DOHH2 (cell line): ENCODE data around the gene HIC2.
"Not testable (repeated sequence)": the region's sequence is repeated elsewhere in the genome, so short reads cannot be mapped to it uniquely, and the experiment has no call there.

ENCODE experiments used
- H3F3A ChIP-seq: fragments of 200-600 bp; sonication (generic), shearing (Covaris generic); 2 replicates; pipeline ENCODE4 v1.6.0; 2016; ENCODE audit warnings: antibody characterized with exemption, mild to moderate bottlenecking; ENCODE audit not compliant: control insufficient read depth, insufficient read depth
- H3K27ac ChIP-seq: fragments of 200-600 bp; sonication (generic); 2 replicates; pipeline ENCODE4 v1.5.1; 2014; ENCODE audit warnings: low read depth, mild to moderate bottlenecking, low read length, moderate library complexity
- H3K27me3 ChIP-seq: fragments of 200-600 bp; sonication (generic); 2 replicates; pipeline ENCODE4 v1.6.1; 2014; ENCODE audit warnings: mild to moderate bottlenecking, low read length, mixed read lengths; ENCODE audit not compliant: control insufficient read depth
- H3K36me3 ChIP-seq: fragments of 200-600 bp; sonication (generic); 2 replicates; pipeline ENCODE4 v1.6.1; 2014; ENCODE audit warnings: mild to moderate bottlenecking, low read length, moderate library complexity, mixed read lengths; ENCODE audit not compliant: control insufficient read depth
- H3K4me1 ChIP-seq: fragments of 200-600 bp; sonication (generic); 2 replicates; pipeline ENCODE4 v1.6.1; 2014; ENCODE audit warnings: mild to moderate bottlenecking, low read length, mixed read lengths; ENCODE audit not compliant: control insufficient read depth
- H3K4me2 ChIP-seq: fragments of 200-600 bp; sonication (generic); 2 replicates; pipeline ENCODE4 v1.6.0; 2014; ENCODE audit warnings: mild to moderate bottlenecking, low read length, moderate library complexity
- H3K4me3 ChIP-seq: fragments of 200-600 bp; sonication (generic); 2 replicates; pipeline ENCODE4 v1.5.1; 2014; ENCODE audit warnings: mild to moderate bottlenecking, low read length, mixed read lengths
- H3K79me2 ChIP-seq: fragments of 200-600 bp; sonication (generic); 2 replicates; pipeline ENCODE4 v1.6.1; 2014; ENCODE audit warnings: mild to moderate bottlenecking, low read length, mixed read lengths; ENCODE audit not compliant: control insufficient read depth
- H3K9me2 ChIP-seq: fragments of 200-600 bp; sonication (generic); replicated peaks from 2 replicates; pipeline ENCODE4 v1.6.1; 2014; ENCODE audit warnings: mild to moderate bottlenecking, low read length, mixed read lengths; ENCODE audit not compliant: control insufficient read depth
- H3K9me3 ChIP-seq: fragments of 200-600 bp; sonication (generic); 2 replicates; pipeline ENCODE4 v1.6.1; 2014; ENCODE audit warnings: antibody characterized with exemption, low read length, mixed read lengths; ENCODE audit not compliant: control insufficient read depth, insufficient read depth
- H4K20me1 ChIP-seq: fragments of 200-600 bp; sonication (generic); 2 replicates; pipeline ENCODE4 v1.6.0; 2014; ENCODE audit warnings: low read depth, mild to moderate bottlenecking, antibody characterized with exemption, low read length, moderate library complexity; ENCODE audit not compliant: control insufficient read depth, insufficient read depth

HIC2 gene

GRCh38 chr22:21417227-21417746, at the start of gene HIC2:
Gene HIC2, plus strand, starts transcription at chr22:21417371. Its CDS starts 25,461 bp downstream, at chr22:21442832.
- not testable (repeated sequence) for H3K4me1 ChIP-seq, H3F3A ChIP-seq, H4K20me1 ChIP-seq, H3K27me3 ChIP-seq, H3K27ac ChIP-seq, H3K79me2 ChIP-seq, H3K9me2 ChIP-seq, H3K9me3 ChIP-seq, H3K36me3 ChIP-seq
- H3K4me3 ChIP-seq = peak within 1 kb of the TSS; percentile 63
- H3K4me2 ChIP-seq = peak within 1 kb of the TSS; percentile 48

- H3K36me3 ChIP-seq, H3F3A ChIP-seq, H4K20me1 ChIP-seq, H3K27ac ChIP-seq, H3K79me2 ChIP-seq, H3K4me2 ChIP-seq, H3K9me3 ChIP-seq, H3K9me2 ChIP-seq, H3K4me3 ChIP-seq, H3K27me3 ChIP-seq, H3K4me1 ChIP-seq: not testable (repeated sequence)
Measured at GRCh38 chr22:21368603-21369310, 48.4 kb upstream of the HIC2 start.

GRCh38 chr22:21375880-21376279, 41.3 kb upstream of the HIC2 start:
- not testable (repeated sequence) for H3K4me1 ChIP-seq, H3K4me3 ChIP-seq

GRCh38 chr22:21383701-21384467, 33.3 kb upstream of the HIC2 start, which contains the start of gene RIMBP3B:
Gene RIMBP3B, plus strand, starts transcription at chr22:21383751. Its CDS starts 108 bp downstream, at chr22:21383859.
- not testable (repeated sequence) for H4K20me1 ChIP-seq, H3K9me3 ChIP-seq, H3K27ac ChIP-seq, H3K4me1 ChIP-seq, H3F3A ChIP-seq, H3K4me3 ChIP-seq, H3K4me2 ChIP-seq, H3K27me3 ChIP-seq, H3K79me2 ChIP-seq, H3K9me2 ChIP-seq, H3K36me3 ChIP-seq

More at GRCh38 chr22:21375880-21376279, 41.3 kb upstream of the HIC2 start:
- H3K4me2 ChIP-seq, H3F3A ChIP-seq, H3K27me3 ChIP-seq, H4K20me1 ChIP-seq, H3K9me3 ChIP-seq, H3K79me2 ChIP-seq, H3K27ac ChIP-seq, H3K9me2 ChIP-seq, H3K36me3 ChIP-seq: not testable (repeated sequence)

GRCh38 chr22:21384468-21385357, 32.5 kb upstream of the HIC2 start:
- H4K20me1 ChIP-seq, H3K79me2 ChIP-seq, H3K36me3 ChIP-seq, H3K9me3 ChIP-seq, H3F3A ChIP-seq, H3K4me1 ChIP-seq, H3K4me2 ChIP-seq, H3K27me3 ChIP-seq, H3K4me3 ChIP-seq, H3K9me2 ChIP-seq, H3K27ac ChIP-seq: not testable (repeated sequence)

GRCh38 chr22:21389480-21389879, 27.7 kb upstream of the HIC2 start:
- H3K9me3 ChIP-seq, H3K27ac ChIP-seq, H4K20me1 ChIP-seq, H3K4me2 ChIP-seq, H3K9me2 ChIP-seq, H3F3A ChIP-seq, H3K36me3 ChIP-seq, H3K4me1 ChIP-seq, H3K79me2 ChIP-seq, H3K27me3 ChIP-seq, H3K4me3 ChIP-seq: not testable (repeated sequence)

- not testable (repeated sequence) for H3K4me1 ChIP-seq, H3K27ac ChIP-seq, H3K79me2 ChIP-seq, H3K36me3 ChIP-seq, H3K4me3 ChIP-seq, H3K4me2 ChIP-seq, H3K27me3 ChIP-seq, H3F3A ChIP-seq, H3K9me2 ChIP-seq, H4K20me1 ChIP-seq, H3K9me3 ChIP-seq
Measured at GRCh38 chr22:21390013-21390412, 27.2 kb upstream of the HIC2 start.
